HG02588 (cell line): ENCODE measurements around the gene PLXDC1.

ENCODE experiments used
- ATAC-seq: cut with Tn5 transposase; IDR thresholded peaks from one replicate; pipeline ENCODE4 v1.9.1; 2021; ENCODE audit warnings: mild to moderate bottlenecking, moderate library complexity; ENCODE audit not compliant: unreplicated experiment

PLXDC1 gene

GRCh38 chr17:39018267-39019134 lies 132.9 kb downstream of the PLXDC1 start:
- no peak for ATAC-seq

- no peak for ATAC-seq
These were observed 135.0 kb downstream of the PLXDC1 start for GRCh38 chr17:39016193-39017153.

GRCh38 chr17:39015546-39015935 lies 135.9 kb downstream of the PLXDC1 start:
- ATAC-seq, result no peak

- no peak for ATAC-seq
These were observed 136.5 kb downstream of the PLXDC1 start for GRCh38 chr17:39014795-39015545.

- ATAC-seq, result no peak
These were observed 137.2 kb downstream of the PLXDC1 start for GRCh38 chr17:39014044-39014794.
